Epithelial cell of proximal tubule (primary cell): ENCODE measurements around the gene RETSAT. TPM values are rescaled to one million over a fixed set of nuclear protein-coding genes. Genes with fewer than 3 reads are reported as not detected.

ENCODE experiments used
- DNase-seq: peaks from one replicate; pipeline ENCODE4 v3.0.0-alpha.2; 2011; ENCODE audit warnings: low read depth
- H3K4me3 ChIP-seq: 2 replicates; pipeline ENCODE4 v1.5.1; 2011; ENCODE audit warnings: low read depth, mild to moderate bottlenecking, low read length
- CTCF ChIP-seq: conservative IDR thresholded peaks from 2 replicates; pipeline ENCODE4 v1.5.1; 2012; ENCODE audit warnings: low read depth, mild to moderate bottlenecking, low read length
- total RNA-seq: library from RNA; depleted of rRNA; stranded (reverse); fragments of >200 nt; gene quantifications from 2 replicates; pipeline ENCODE4 v1.2.3, GENCODE V29; 2015

The RETSAT gene
- total RNA-seq, 1 donor from 2014 or later, result 29.1 TPM

GRCh38 chr2:85398426-85399182 is 44.3 kb upstream of the RETSAT start:
- TF ChIP-seq CTCF, result no peak
- no peak overlapping the region for H3K4me3 ChIP-seq
- no peak for DNase-seq

- DNase-seq, result no peak
- no peak for TF ChIP-seq CTCF
- H3K4me3 ChIP-seq, result no peak overlapping the region
Observed at GRCh38 chr2:85397925-85398331, 43.6 kb upstream of the RETSAT start.

- no peak overlapping the region for H3K4me3 ChIP-seq
- no peak for TF ChIP-seq CTCF
- no peak for DNase-seq
Observed at GRCh38 chr2:85396531-85397470, 42.5 kb upstream of the RETSAT start.

- TF ChIP-seq CTCF, result no peak
- no peak overlapping the region for H3K4me3 ChIP-seq
- no peak for DNase-seq
Observed at GRCh38 chr2:85395912-85396475, 41.7 kb upstream of the RETSAT start.

- H3K4me3 ChIP-seq, result no peak overlapping the region
- TF ChIP-seq CTCF, result no peak
- DNase-seq, result no peak
Observed at GRCh38 chr2:85394976-85395375, 40.6 kb upstream of the RETSAT start.

- no peak for DNase-seq
- TF ChIP-seq CTCF, result no peak
- H3K4me3 ChIP-seq, result no peak overlapping the region
Observed at GRCh38 chr2:85394261-85394681, 39.9 kb upstream of the RETSAT start.
